GM12874 (cell line): Measurements from ENCODE around the gene YWHAH.

Experiments
- TF ChIP-seq, protein P1 (sequence below): IDR thresholded peaks from 2 replicates; pipeline ENCODE4 v1.5.1; 2011; ENCODE audit warnings: low read depth, mild to moderate bottlenecking, control low read depth, low read length, moderate library complexity; ENCODE audit not compliant: insufficient read depth

The YWHAH gene

DNA sequence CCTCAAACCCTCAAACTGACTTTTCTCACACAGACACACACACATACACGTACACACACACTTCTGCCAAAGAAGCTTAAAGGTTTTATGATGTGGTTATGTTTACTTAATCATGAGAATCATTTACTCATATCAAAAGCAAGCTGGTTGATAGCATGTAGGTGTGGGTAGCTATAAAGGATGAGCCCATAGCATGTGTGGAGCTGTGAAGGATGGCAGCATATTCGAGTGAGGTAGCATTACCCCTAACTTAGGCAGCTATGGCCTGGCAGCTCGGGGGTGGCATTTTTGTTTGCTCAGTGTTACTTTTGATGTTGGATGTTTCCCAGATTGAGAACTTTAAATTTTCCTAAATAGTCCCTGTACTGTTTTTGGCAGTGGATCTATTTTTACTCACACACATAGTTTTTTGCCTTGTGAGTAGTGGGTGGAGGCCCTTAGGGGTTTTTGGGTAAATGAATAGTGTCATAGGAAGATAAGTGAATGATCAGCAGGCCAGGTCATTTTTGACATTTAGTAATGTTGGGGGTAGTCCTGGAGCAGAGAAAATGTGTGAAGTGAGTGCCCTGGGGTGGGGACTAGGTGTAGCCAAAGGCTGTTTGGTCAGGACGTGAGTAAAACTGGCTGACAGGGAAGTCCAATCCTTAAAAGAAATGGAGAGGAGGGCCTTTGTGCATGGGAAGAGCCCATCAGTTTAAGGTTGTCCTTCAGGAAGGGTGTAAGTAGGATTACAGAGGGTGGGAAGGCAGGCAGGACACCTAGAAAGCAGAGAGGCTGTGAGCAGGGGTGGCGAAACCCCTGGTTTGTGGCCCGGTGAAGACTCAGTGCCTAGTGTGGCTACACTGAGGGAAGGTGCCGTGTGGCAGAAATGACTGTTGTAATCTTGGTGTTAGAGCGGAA is 7.1 kb downstream of the YWHAH start:
- TF ChIP-seq, protein P1, sequence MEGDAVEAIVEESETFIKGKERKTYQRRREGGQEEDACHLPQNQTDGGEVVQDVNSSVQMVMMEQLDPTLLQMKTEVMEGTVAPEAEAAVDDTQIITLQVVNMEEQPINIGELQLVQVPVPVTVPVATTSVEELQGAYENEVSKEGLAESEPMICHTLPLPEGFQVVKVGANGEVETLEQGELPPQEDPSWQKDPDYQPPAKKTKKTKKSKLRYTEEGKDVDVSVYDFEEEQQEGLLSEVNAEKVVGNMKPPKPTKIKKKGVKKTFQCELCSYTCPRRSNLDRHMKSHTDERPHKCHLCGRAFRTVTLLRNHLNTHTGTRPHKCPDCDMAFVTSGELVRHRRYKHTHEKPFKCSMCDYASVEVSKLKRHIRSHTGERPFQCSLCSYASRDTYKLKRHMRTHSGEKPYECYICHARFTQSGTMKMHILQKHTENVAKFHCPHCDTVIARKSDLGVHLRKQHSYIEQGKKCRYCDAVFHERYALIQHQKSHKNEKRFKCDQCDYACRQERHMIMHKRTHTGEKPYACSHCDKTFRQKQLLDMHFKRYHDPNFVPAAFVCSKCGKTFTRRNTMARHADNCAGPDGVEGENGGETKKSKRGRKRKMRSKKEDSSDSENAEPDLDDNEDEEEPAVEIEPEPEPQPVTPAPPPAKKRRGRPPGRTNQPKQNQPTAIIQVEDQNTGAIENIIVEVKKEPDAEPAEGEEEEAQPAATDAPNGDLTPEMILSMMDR = no peak

DNA sequence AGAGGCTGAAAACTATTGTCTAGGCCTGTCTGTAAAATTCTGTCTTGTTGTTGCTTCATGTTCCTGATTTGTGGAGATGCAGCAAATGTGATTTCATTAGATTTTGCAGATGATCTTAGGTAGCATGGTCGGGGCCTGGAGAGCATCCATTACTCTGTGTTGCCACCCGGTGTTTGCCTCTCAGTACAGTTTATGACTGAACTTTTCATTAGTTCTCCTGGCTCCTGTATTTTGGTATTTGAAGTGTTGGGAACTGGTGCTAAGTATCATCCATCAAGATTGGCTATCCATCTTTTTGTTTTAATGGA is 7.7 kb downstream of the YWHAH start:
- TF ChIP-seq, protein P1 = no peak

DNA sequence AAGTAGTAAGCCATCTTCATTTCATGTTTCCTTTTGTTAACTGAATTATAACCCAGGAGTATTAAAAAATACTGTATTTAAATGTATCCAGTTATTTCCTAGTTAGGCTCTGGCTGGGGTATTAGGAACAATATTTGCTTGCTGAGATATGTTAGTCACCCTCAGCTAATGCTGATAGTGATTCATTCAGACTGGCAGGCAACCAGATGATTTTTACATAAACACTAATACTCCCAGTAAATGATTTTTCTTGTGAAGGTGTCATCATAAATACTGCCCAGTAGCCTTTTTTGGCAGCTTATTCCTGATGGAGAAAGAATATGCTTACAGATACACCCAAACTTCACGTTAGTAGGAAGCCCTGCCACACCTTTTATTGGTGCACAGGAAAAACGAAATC is 8.1 kb downstream of the YWHAH start:
- TF ChIP-seq, protein P1 = no peak

DNA sequence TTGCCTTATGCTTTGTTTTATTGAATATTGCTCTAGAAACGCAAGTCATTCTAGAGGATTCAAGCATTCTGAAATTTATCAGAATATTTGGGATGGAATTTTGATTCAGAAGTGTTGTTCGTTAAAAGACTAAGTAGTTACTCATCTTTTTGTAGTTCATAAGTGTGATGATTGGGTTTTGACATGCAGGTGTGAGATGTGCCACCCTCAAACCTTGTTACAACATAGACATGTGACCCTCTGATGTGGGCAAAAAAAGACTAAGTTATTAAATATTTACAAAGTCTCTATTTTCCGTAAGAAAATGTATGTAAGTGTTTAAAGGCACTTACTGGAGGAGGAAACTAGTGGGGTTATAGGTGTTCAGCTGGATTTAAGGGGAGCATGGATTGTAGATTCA is 8.9 kb downstream of the YWHAH start:
- TF ChIP-seq, protein P1 = no peak

DNA sequence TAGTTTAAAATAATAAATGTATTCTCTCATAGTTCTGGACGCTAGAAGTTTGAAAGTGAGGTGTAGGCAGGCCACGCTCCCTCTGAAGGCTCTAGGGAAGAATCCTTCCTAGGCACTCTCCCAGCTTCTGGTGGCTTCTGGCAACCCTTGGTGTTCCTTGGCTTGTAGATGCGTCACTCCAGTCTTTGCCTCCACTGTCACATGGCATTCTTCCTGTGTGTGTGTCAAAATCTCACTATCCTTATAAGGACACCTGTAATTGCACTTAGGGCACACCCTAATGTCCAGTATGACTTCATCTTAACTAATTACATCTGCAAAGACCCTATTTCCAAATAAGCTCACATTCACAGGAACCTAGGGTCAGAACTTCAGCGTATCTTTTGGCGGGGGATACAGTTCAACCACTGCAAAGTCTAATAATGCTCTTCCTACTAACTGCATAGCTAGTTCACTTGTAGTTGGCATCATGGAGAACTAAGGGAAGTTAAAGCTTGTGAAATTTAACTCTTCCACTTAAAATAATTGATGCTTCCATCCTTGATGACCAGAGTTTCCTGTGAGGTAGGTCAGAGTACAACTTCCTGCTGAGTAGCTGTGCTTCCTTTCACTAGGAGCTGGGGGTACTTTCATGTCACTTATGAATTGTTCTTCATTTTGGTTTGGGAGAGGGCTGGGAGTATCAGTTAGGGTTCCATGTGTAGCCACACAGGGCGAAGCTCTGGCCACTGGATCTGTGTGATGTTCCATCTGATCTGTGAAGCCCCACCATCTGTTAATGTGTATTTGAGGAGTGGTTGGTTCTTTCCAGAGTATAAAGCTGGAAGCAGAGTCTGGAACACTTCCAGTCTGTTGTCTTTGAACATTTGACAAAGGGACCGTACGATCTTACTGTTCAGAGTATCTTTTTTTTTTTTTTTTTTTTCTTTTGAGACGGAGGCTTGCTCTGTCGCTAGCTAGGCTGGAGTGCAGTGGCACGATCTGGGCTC is 10.5 kb downstream of the YWHAH start:
- TF ChIP-seq, protein P1 = no peak

DNA sequence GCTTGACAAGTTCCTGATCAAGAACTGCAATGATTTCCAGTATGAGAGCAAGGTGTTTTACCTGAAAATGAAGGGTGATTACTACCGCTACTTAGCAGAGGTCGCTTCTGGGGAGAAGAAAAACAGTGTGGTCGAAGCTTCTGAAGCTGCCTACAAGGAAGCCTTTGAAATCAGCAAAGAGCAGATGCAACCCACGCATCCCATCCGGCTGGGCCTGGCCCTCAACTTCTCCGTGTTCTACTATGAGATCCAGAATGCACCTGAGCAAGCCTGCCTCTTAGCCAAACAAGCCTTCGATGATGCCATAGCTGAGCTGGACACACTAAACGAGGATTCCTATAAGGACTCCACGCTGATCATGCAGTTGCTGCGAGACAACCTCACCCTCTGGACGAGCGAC is 12.0 kb downstream of the YWHAH start:
- TF ChIP-seq, protein P1 = no peak

DNA sequence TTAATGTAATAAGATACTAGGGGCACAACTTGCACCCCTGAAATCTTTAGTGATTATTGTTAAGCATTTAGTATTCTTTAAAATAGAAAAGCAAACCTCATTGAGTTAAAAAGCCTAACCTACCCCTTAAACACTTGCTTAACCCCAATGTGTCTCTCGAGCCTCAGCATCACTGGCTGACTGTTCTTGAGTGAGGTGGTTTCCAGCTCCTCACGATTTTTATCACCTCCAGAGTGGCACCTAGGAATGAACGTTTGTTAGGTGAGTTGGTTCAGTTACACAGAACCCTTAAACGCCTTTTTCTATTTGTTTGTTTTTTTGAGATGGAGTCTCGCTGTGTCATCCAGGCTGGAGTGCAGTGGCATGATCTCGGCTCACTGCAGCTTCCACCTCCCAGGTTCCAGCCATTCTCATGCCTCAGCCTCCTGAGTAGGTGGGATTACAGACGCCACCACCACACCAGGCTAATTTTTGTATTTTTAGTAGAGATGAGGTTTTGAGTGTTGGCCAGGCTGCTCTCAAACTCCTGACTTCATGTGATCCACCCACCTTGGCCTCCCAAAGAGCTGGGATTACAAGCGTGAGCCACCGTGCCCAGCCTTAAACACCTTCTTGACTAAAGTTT is 13.7 kb downstream of the YWHAH start:
- TF ChIP-seq, protein P1 = no peak
